Body of pancreas (tissue), 4 donors: ENCODE data around the gene EMP1. TPM values are rescaled to one million over a fixed set of nuclear protein-coding genes. Genes with fewer than 3 reads are reported as not detected.
A peak's percentile ranks its signal among the peaks of the same experiment; 100 is the strongest.

Experiments used
- ATAC-seq: fragments of 150-250 bp; one replicate; pipeline ENCODE4 v1.9.1; 2016
- DNase-seq, 4 donors: peaks; one replicate each; pipeline ENCODE4 v3.0.0-alpha.2; 2019
- H3K27ac ChIP-seq, 4 donors: fragments of 200-600 bp; sonication (generic); 1 replicate in 3 of 4; 2 replicates in 1 of 4; pipeline versions ENCODE4 v1.5.1 to v1.6.1; 2016 to 2019; ENCODE audit warnings: mild to moderate bottlenecking in 1 of 4, mixed read lengths in 1 of 4, moderate library complexity in 1 of 4
- H3K27me3 ChIP-seq, 2 donors: fragments of 200-600 bp; sonication (generic); one replicate each; pipeline ENCODE4 v1.6.0; 2016; ENCODE audit warnings: mild to moderate bottlenecking in 1 of 2
- H3K36me3 ChIP-seq, 2 donors: fragments of 200-600 bp; sonication (generic); replicated peaks in 1 of 2; 2 replicates each; pipeline ENCODE4 v1.5.1; 2016; ENCODE audit warnings: low read depth in 2 of 2; ENCODE audit not compliant: insufficient read depth in 1 of 2
- H3K4me1 ChIP-seq: fragments of 200-600 bp; sonication (generic); one replicate; pipeline ENCODE4 v1.6.0; 2016
- H3K4me3 ChIP-seq, 2 donors: fragments of 200-600 bp; sonication (generic); 1 replicate in 1 of 2; 2 replicates in 1 of 2; pipeline ENCODE4 v1.5.1; 2016 to 2019
- H3K9me3 ChIP-seq, 3 donors: fragments of 200-600 bp; sonication (generic); 1 replicate in 2 of 3; 2 replicates in 1 of 3; pipeline ENCODE4 v1.5.1; 2016
- POLR2A ChIP-seq, 3 donors: fragments of 450-650 bp; IDR thresholded peaks; one replicate each; pipeline ENCODE4 v1.6.1; 2016; ENCODE audit warnings: antibody characterized with exemption in 3 of 3, mild to moderate bottlenecking in 2 of 3
- WGBS, 2 donors: methylation state at CpG; one replicate each; pipeline ENCODE4 v1.1.5; 2017; 5-methylcytosine and 5-hydroxymethylcytosine counted together
- intact Hi-C: fragments of 100-400 bp; cut with DNase I; formaldehyde crosslinking; loops from one replicate; pipeline ENCODE4 v1.15.1; 2023
- total RNA-seq, 2 donors: library from RNA; depleted of rRNA; stranded (reverse); fragments of >200 nt; gene quantifications; one replicate each; pipeline ENCODE4 v1.1.0, GENCODE V29; 2016
- TF ChIP-seq, protein P1 (sequence below), 7 experiments: fragments of 450-650 bp in 4 of 7; fragments of 200-600 bp in 3 of 7; sonication (generic) in 3 of 7; IDR thresholded peaks; one replicate each; pipeline ENCODE4 v1.5.1; 2016 to 2019; ENCODE audit warnings: antibody characterized with exemption in 7 of 7

The EMP1 gene
- total RNA-seq, 2 donors from 2014 or later: 29.0 to 40.5 TPM

DNA sequence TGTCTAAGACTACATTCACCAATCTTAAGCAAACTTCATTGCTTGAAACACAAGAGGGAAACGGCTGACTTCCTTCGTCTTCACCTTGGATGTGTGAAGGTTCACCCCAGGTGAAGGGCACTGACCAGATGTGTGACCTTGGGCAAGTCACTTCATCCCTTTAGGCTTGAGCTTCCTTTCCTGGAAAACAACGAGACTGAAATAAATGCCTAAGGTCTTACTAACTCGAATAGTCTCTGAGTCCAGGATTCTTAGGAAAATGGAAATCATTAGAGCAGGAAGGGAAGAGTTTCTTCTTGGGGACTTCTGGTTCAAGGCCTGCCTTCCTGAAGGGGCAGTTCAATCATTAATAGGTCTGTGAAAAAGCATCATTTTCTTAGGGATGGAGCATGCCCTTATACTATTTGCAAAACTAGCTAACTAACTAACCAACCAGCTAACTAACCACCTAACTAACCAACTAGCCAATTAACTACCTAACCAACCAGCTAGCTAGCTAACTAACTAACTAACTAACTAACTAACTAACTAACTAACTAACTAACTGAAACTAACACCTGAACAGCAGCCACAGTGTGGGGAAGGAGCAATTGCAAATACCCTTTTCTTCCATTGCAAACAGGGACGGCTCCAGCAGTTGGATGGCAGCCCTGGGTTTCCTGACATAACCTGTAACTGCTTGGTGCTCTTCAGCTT is 31.5 kb upstream of the EMP1 start:
- Histone ChIP-seq H3K27me3 (no peaks in the 10 kb centered on the region), H3K4me1 (no peaks in the 10 kb centered on the region), H3K4me3 (no peak overlapping the region), H3K27ac (peak overlapping the region in 2 of 4 donors; percentile 4 to 40), H3K36me3 (no peaks in the 10 kb centered on the region), H3K9me3 (no peaks in the 10 kb centered on the region)
- TF ChIP-seq, protein P1, sequence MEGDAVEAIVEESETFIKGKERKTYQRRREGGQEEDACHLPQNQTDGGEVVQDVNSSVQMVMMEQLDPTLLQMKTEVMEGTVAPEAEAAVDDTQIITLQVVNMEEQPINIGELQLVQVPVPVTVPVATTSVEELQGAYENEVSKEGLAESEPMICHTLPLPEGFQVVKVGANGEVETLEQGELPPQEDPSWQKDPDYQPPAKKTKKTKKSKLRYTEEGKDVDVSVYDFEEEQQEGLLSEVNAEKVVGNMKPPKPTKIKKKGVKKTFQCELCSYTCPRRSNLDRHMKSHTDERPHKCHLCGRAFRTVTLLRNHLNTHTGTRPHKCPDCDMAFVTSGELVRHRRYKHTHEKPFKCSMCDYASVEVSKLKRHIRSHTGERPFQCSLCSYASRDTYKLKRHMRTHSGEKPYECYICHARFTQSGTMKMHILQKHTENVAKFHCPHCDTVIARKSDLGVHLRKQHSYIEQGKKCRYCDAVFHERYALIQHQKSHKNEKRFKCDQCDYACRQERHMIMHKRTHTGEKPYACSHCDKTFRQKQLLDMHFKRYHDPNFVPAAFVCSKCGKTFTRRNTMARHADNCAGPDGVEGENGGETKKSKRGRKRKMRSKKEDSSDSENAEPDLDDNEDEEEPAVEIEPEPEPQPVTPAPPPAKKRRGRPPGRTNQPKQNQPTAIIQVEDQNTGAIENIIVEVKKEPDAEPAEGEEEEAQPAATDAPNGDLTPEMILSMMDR (IDR thresholded peaks at IDR 0.05): no peak
- TF ChIP-seq POLR2A (IDR thresholded peaks at IDR 0.05): no peak
- intact Hi-C loops: no loop called here
- DNase-seq (no peak), ATAC-seq (no peak)
- 51 to 66% methylated on average over 5 of the region's 5 CpGs for WGBS, 2 donors

DNA sequence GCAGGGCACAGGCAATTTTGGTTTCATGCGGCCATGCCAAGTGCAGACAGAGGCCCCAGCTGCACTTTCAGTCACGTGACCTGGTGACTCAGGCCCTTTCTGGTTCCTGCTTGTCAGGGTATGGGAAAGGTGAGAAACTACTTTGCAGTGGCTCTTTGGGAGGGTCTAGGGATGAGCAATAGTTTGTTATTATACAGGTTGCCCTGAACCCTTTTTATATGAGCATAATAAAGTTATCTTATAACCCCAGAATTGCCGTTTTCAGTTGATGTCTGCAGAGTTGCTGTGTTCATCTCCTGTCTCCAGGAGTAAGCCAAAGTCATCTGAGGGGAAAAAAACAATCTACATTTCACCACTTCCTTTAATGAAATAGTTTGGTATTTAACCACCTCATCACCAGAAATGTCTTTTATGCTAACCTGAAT is 30.9 kb upstream of the EMP1 start:
- intact Hi-C loops: no loop called here
- peak; percentile 30 to 71 (median 60) for DNase-seq
- TF ChIP-seq POLR2A (IDR thresholded peaks at IDR 0.05): no peak
- TF ChIP-seq, protein P1 (IDR thresholded peaks at IDR 0.05): no peak
- Histone ChIP-seq H3K4me1 (no peaks in the 10 kb centered on the region), H3K9me3 (no peaks in the 10 kb centered on the region), H3K27me3 (no peaks in the 10 kb centered on the region), H3K4me3 (no peak overlapping the region), H3K27ac (peak overlapping the region in 2 of 4 donors; percentile 4 to 40), H3K36me3 (no peaks in the 10 kb centered on the region)
- peak; percentile 77 for ATAC-seq
- WGBS, 2 donors: 32 to 33% methylated on average over 3 of the region's 3 CpGs

DNA sequence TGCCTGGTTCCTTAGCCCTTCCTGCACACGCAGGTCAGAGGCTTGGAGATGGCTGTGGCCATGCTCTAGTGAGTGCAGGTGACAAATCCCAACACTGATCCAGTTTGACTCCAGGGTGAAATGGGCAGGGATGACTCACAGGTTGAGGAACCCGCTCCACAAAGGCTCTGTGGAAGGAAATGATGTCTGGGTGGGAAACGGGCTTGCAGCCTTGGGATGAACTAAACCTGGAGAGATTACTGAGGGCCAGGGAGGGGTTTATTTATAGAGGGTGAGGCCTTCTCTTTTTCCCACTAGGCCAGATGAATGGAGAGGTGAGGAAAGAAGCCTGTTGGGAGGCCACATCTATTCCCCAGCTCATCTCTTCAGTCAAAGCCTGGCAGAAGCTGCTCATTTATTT is 29.3 kb upstream of the EMP1 start:
- 76 to 94% methylated on average over 3 of the region's 3 CpGs for WGBS, 2 donors
- intact Hi-C loops: no loop called here
- no peaks in the 10 kb centered on the region for H3K4me1 ChIP-seq

DNA sequence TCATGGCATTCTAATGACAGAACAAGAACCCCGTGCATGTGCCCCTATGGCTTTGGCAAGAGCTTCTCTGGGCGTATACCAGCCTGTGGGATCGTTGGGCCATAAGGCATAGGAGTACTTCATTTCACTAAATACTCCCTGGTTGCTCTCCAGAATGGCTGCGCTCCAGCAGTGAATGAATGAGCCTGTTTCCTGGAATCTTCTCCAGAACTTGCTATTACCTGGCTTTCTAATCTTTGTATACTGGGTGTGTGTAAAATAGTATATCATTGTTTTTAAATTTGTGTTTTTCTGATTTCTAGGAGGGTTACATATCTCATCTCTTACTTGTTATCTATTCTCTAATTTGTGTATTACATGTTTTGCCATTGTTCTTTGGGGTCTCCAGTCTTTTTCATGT is 28.6 kb upstream of the EMP1 start:
- DNase-seq (no peak), ATAC-seq (no peak)
- TF ChIP-seq, protein P1 (IDR thresholded peaks at IDR 0.05): no peak
- no peak for TF ChIP-seq POLR2A (IDR thresholded peaks at IDR 0.05)
- H3K4me3 ChIP-seq: no peak overlapping the region
- no peaks in the 10 kb centered on the region for H3K36me3 ChIP-seq
- 86 to 91% methylated on average over 4 of the region's 4 CpGs for WGBS, 2 donors
- H3K4me1 ChIP-seq: no peaks in the 10 kb centered on the region
- H3K27me3 ChIP-seq: no peaks in the 10 kb centered on the region
- no peaks in the 10 kb centered on the region for H3K9me3 ChIP-seq
- H3K27ac ChIP-seq: no peak overlapping the region
- intact Hi-C loops: no loop called here

More for the DNA sequence above, 29.3 kb upstream of the EMP1 start:
- no peak for DNase-seq
- no peak for ATAC-seq
- no peak for TF ChIP-seq POLR2A (IDR thresholded peaks at IDR 0.05)
- TF ChIP-seq, protein P1 (IDR thresholded peaks at IDR 0.05): no peak
- no peaks in the 10 kb centered on the region for H3K9me3 ChIP-seq
- H3K27ac ChIP-seq: no peak overlapping the region
- no peak overlapping the region for H3K4me3 ChIP-seq
- no peaks in the 10 kb centered on the region for H3K36me3 ChIP-seq
- H3K27me3 ChIP-seq: no peaks in the 10 kb centered on the region

DNA sequence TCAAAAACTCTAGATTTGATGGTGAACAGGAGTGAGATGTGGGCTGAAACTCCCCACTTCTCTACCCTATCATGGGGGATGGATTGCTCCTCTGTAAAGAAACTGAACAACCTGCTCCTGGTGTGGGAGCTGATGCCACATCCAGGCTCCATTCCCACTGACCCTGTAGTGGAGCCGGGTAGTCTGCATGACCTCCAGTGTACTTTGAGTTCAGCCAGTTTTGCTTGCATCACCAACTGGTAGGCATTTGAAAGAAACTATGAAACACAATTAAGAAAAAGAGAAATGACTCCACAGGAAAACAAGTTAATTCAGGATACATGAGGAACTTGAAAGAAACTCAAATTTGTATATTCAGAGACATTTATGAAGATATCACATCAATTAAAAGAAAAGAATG is 27.3 kb upstream of the EMP1 start:
- 67 to 78% methylated on average over 1 of the region's 1 CpG for WGBS, 2 donors
- Histone ChIP-seq H3K9me3 (no peaks in the 10 kb centered on the region), H3K4me3 (no peak overlapping the region), H3K36me3 (no peaks in the 10 kb centered on the region), H3K27me3 (no peaks in the 10 kb centered on the region), H3K4me1 (no peaks in the 10 kb centered on the region), H3K27ac (no peak overlapping the region)
- ATAC-seq (no peak), DNase-seq (no peak)
- TF ChIP-seq, protein P1 (IDR thresholded peaks at IDR 0.05): no peak
- no peak for TF ChIP-seq POLR2A (IDR thresholded peaks at IDR 0.05)
- intact Hi-C loops: no loop called here
